ENCODE results near the gene TGFA.

TGFA gene

DNA sequence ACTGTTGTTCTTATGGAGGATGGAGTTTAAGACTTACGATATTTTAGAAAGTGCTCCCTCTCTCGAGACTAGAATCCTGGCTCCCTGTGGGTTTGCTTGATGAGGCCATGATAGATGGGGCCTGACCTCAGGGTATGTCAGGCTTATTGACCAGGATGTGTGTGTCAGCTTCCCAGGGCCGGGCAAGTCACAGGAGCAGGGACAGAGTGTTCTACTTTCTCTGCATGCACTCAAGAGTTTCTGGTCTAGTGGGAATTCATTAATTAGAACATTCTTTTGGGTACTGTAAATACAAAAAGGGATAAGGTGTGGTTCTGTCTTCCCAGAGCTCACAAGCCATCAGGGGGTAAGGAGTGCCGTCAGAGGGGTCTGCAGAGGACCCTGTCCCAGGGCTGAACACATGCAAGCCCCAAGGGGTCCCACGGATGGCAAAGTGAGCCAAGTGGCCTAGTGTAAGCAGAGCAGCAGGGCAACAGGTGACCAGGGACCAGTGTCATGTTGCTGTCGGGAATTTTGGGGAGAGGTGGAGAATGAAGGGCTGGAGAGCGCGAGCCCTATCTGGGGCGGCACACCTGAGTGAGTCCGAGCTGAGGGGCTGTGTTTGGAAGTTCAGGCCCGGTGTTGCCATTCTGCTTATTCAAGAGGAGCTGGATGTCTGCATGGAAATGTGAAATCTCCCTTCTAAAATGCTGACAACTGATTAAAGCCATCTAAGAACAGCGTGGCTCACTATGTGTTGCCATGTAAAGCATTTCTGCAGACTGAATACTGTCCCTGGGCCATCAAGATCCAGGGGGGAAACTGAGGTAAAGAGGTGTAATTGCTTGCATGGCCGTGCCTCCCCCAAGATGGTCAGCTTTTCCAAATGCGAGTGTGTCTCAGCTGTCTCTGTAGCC, 91.4 kb downstream of the TGFA start:
- no peak for DNase-seq

DNA sequence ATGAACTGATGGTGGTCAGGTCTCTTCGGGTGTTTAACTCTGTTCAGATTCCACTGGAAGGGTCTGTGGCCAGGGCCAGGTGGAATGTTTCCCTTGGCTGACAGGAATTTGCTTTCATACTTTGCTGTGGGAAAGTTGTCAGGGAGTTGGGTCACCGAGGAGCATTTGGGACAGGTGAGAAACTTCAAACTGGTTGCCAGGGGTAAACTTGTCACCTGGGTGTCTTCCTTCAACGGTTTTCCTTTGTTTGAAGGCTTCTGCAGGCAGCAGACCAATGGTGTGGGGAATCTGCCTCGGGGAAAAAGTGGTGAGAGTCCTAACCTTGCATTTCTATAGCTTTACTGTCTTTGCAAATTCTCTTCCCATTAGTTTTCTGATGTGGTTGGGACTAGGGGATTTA, 92.2 kb downstream of the TGFA start:
- DNase-seq = no peak

DNA sequence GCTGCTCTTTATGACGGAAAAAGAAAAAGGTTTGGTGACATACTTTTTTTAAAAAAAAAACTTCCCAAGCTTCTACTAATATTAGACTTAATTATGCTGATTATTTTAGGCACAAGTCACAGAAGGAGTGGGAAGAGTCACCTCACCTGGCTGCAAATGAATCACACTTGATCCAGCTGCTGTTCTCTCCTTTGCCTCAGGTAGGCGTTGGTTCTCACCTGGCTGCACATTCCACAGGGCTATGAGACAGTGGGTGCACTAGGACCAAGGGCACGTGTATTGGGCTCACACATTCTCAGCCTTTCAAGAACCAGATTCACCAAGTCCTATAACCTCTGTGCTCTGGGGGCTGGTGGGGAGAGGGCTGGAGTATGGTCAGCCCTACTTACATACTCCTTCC, 93.3 kb downstream of the TGFA start:
- no peak for DNase-seq

DNA sequence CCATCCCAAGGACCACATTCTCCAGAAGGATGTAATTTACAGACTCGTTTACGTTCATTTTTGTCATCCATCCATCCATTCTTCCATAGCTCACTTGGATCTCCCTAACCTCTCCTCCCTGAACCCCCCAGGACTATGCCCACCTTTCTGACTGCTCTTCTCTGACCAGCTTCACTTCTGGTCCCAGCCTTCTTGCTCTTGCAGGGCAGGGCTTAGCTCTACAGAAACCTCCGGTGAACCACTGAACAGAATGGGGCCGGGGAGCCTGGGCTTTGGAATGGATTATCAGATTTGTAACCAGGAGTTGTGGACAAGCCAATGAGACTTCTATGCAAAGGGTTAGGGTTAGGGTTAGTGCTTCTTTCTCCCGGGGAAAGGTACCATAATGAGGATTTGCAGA, 95.0 kb downstream of the TGFA start:
- no peak for DNase-seq

DNA sequence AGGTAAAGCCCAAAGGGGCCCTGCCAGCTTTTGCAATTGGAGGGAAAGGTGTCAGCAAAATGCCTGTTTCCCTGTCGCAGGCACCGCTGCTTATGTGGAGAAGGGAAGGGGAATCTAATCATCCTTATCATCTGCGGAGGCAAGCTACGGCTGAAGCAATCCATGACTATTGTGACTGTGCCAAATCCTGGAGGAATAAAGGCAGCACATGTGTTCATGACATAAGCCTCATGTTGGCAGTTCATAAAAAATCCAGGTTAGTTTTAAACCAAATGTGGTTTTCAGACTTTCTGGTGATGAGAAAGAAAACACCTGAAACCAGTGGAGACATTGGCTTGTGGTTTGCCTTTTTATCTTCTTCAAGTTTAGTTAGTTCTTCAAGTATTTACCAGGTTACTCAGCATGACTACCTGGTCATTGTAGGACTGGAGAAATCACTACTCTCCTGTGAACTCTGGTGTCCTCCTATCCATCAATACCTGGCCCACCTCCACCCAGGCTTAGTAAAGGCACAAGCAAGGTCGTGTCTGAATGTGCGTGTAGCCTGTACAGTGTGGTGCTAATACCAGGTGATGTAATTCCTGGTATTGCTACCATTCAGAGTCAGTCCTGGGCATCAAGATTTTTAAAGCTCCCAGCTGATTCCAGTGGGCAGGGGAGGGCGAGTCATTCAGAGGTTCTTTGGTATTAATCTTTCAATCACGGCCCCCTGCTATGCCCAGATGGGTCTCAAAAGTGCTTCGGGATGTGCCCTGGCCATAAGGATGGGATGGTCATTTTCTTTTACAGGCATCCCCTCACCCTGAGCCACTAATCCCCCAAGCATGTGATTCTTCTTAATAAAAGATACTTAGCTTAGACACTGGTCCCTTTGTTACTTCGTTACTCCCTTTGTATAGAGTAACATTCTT, 96.8 kb downstream of the TGFA start:
- no peak for DNase-seq

DNA sequence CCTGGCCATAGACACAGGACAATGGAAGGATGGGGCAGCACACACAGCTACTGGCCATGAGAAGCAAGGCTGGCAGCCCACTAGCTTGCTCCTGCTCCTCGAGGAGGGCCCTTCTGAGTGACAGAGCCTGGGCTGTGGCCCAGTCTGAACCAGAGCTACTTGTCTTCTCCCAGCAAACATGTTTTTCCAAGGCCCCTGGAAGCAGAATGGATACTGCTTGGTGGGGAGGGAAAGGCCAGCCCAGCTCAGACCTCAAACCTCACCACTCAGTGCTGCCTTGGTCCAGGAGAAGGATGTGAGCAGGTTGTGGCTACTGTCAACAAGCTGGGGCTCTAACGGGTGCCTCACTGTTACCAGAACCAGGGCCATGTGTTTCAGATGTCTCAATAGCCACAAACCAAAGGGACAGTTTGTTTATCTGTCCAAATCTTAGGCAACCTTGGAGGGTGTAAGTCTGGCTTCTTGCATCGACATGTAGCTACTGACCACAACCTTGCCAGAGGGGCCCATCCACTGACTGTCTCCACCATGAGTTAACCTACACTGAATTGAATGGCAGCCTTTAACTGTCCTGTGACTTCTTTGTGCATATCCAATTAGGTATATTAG, 98.6 kb downstream of the TGFA start:
- no peak for DNase-seq

DNA sequence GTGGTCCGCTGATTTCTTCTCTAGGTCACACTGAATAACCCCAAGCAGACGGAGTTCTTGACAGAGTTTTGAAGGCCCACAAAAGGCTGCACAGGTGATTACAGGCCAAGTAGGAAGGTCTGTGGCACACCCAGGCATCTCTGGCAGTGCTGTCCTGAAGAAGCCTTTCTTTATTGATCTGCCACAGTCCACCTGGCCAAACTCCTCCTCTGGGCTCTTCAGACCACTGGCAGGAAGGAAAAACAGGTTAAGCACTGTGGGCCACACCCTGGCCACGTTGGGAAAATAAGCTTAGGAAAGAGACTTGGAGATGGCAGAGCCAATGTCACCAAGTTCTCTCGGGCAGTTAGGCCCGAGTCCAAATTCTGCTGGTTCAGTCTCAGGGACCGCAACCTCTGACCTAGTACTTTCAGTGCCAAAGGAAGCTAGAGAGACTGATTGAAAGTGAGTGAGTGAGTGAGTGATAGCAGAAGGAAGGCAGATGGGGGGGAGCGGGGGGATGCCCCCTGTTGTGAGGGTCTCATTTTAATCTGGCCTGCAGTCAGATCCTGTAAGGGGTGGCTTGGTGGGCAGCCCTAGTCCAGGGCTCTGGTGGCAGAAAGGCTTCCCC, 102.9 kb downstream of the TGFA start:
- no peak for DNase-seq

DNA sequence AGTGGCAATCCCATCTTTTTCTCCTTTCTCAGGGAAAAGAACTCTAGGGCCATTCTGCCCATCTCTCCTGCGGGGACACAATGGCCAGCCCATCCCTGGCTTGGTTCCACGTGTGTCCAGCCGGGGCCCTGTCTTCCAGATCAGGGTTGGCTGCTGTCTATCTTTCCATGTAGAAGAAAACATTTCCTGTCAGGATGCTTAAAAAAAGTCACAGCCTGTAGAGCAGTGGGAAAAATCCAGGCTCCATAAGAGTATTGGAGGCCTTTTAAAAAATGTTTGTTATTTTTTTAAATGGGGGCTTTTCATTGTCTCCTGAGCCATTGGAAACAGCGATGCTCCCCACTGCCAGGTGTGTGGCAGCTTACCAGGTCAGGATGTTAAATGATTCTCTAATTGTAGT, 105.6 kb downstream of the TGFA start:
- no peak for DNase-seq

DNA sequence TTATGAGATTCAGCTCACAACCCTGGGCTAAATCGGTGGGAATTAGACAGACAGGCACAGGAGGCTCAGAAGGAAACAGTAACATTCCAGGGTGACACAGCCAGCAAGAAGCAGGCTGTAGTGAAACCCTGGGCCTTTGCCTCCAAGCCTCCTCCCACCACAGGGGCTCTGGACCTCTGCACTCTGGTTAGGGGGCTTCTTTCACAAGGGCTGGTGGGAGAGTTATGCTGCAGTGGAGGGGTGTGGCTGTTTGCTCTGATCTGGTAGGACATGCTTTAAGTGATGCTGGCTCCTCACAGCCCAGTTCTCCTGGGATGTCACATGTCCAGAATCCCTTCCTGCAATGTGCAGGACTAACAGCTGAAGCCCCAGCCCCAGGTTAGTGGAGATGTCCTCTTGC, 109.9 kb downstream of the TGFA start:
- DNase-seq = no peak

DNA sequence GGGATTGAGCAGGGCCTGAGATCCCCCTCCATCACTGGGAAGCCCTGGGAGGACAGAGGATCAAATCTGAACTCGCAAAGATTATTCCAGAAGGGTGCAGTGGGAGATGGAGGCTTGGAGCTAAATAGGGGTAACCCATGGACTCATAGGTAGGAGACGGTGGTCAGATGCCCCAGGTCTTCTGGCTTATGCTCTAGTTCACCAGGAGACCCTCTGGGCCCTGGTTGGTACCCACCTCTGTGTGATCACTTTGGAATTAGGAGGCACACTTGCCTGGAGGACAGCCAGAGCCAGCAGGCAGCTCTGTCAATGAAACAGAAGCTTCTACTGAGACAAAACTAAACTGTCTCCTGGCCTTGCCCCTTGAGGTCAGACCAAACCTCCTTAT, 110.6 kb downstream of the TGFA start:
- DNase-seq = no peak

DNA sequence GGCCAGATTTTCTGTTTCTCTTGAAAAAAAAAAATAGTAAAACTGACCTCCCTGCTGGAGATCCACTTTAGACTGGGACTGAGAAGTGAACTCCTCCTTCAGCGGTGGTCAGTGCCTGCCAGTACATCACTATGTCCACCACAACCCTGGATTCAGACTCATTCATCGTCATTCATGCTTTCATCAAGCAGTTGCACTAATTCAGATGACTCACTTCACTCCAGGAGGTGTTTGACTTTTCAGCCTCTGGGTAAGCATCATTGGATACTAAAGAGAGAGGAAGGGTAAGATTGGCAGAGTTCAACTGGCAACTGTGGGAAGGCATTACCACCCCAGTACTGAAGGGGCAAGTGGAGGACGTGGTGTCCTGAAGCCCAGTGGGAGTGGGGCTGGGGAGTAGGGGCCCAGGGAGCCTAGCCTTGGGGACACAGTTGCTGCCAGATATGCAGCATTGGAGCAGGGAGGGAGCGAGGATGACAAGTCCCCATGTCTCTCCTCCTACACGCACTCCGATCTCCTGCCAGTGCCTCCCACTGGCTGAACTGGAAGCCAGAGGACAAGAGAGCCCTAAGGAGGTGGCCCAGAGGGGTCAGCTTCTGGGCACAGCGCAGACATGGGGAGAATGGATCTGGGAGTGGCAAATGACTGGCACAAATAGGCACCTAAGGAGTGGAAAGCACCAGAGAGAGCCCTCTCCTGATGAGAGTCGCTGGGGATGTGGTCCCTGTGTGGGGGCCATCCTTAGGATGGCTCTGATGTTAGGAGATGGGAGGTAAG, 111.1 kb downstream of the TGFA start:
- no peak for DNase-seq

DNA sequence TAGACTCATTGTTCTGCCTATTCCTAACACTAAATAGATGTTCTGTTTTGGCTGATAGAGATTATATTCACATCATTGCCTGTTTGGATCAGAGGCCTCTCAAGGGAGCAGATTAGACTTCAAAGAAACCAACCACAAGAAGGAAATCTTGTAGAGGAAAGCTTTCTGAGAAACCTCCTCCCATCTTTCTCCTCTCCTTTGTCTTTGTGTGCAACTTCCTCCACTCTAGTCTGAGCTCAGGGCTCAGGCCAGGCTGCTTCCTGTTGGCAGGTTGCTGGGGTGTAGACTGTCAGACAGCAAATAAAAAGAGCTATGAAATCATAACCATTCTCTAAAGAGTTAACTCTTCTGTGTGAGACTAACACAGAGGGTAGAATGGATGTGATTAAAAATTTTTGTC, 113.0 kb downstream of the TGFA start:
- no peak for DNase-seq

DNA sequence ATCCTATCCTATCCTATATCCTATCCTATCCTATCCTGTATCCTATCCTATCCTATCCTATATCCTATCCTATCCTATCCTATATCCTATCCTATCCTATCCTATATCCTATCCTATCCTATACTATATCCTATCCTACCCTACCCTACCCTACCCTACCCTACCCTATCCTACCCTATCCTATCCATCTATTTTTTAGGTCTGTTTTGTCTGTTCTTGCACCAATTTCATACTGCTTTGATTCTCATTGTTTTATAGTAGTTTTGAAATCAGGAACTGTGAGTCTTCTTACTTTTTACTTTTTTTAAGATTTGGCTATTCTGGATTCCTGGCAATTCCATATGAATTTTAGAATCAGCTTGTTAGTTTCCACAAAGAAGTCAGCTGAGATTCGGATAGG, 118.5 kb downstream of the TGFA start:
- no peak for DNase-seq

DNA sequence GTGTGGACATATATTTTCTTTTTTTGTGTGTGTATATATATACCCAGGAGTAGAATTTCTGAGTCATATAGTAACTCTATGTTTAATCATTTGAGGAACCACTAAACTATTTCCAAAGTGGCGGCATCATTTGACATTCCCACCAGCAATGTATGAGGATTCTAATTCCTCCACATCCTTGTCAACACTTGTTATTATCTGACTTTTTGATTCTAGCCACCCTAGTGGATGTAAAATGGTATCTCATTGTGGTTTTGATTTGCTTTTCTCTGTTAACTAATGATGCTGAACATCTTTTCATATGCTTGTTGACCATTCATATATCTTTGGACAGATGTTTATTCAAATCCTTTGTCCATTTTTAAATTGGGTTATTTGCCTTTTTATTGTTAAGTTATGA, 120.3 kb downstream of the TGFA start:
- peak; percentile 18 for DNase-seq

DNA sequence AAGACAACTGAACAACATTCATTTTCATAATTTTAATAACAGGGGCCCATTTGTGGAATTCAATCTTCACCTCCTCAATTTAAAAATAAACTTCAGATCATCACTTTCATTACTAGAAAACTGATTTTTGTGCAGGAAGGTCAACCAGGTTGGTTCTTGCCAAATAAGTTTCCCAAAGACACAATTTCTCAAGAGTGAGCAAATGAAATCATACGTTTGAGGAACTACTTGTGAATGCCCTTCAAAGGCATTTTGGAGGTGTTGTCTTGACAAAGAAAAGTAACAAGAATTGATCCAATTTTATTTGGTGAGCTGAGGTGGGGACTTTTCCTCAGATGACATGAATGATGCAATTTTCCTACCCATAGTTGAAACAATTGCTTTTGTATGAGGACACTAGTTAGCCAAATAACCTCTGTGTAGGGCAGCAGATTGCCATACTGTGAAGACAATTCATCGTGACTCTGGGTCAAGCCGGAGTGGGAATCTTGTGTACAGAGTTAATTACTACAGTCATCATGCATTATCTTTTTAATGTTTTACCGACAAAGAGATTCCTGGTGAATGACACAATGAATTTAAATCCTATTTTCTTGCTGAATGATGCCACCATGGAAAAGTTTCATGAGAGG, 121.8 kb downstream of the TGFA start:
- peak; percentile 25 for DNase-seq

DNA sequence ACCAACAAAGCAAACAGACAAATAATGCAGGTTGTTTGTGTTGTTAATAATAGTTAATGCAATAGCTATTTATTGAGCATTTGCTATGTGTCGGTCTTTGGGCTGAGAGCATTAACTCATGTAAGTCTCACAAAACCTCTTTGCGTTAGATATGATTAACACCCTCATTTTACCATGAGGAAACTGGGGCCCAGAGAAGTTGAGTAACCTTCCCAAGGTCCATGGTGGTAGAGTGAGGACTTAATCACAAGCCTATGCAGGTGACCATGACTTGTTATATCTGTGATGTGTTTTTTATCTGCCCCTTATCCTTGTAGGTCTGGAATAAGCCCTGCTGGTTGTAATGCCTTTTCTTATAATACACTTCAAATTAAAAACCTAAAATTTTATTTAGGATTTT, 127.3 kb downstream of the TGFA start:
- no peak for DNase-seq

DNA sequence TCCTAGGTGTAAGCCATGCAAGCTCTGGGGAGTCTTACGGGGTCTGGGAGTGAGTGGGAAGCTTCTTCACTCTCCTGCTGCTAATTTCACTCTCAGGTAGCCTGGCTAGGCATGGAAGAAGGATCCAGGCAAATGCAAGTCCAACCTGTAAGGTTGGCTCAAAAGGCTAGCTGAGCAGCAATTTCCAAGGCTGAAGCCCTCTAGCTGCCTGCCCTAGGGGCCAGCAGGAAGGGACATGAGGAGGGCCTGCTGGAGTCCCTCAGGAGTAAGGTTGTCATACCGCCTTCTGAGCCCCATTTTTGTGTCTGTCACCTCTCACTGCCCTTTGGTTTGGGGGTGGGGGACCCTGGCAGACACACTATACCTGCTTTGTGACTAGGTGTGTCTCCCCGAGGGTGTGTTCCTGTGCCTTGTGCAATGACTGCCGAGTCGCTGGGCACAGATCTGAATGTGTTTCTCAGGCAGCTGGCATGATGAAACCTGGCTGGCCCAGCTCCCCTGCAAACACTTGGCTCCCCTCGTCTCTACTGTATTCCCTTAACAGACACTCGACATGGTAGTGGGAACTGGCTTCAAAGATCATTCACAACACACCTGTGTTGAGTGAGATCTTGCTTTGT, 127.8 kb downstream of the TGFA start:
- no peak for DNase-seq

DNA sequence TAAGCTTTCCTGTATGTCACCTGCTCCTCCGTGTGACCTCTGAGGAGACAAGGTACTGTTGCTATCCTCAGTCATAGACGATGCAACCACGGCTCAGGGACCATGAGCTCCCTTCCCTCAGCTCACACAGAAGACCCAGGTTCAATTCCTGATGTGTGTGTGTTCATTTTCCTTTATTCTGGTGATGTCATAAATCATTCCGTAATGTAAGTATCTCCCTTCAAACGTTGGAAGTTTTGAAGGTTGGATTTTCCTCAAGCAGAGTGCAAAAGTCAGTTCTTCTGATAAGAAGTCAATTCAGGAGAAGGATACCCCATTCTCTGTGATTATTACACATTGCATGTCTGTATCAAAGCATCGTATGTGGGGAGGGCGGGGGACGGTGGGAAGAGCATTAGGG, 132.9 kb downstream of the TGFA start:
- DNase-seq = no peak

DNA sequence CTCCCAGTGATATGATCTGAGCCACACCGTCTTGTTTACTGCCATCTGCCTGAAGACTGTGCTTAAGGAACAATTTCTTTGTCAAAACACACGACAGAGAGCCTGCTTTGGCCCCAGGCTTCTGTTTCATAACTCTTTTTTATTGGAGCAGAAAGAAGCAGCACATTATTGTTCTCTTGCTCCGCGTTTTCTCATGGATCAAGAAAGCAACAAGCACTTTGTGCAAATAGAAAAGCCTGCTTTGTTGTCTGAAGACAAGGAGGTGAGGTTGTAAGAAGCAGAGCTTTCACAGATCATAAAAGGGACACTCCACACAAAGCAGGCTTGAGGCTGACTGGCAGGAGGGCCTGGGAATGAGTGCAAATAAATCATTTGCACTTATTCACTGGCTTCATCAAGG, 133.5 kb downstream of the TGFA start:
- no peak for DNase-seq

DNA sequence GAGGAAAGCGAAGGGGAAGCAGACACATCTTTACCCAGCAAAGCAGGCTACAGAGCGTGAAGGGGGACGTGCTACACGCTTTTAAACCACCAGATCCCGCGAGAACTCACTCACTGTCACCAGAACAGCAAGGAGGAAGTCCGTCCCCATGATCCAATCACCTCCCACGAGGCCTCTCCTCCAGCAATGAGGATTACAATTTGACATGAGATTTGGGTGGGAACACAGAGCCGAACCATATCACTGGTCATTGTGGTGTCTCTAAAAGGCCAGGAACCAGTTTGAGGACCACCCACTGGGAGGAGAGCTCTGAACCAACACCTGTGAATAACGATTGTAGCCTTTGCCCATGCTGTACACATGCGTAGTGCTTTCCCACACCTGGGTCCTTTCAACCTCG, 135.1 kb downstream of the TGFA start:
- no peak for DNase-seq

DNA sequence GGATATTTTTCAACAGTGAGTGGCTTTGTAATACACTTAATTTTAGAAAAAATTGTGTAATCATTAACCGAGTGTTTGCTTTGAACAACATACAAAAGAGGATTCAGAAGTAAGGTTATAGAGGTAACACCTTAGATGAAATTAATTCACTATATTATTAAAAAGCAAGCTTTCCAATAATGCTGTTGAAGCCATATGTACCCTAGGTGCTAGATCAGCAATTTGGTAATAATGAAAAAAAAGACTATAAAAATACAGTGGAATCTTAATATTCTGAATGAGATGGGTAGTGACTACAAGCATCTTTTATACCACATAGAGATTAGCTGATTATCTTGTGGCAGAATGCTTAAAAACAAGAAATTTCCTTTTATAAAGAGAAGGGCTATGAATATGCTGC, 136.6 kb downstream of the TGFA start:
- no peak for DNase-seq

Data from suppressor macrophage treated with lipopolysaccharide for 4 hours (primary cell).